NCI-H187 (cell line): ENCODE data around the gene FGD4.

ENCODE experiments used
- DNase-seq, 2 experiments: peaks; one replicate each; lab custom pipeline; 2025; lab: John Stamatoyannopoulos, UW

Gene FGD4

GRCh38 chr12:32407795-32408194 lies 8.4 kb downstream of the FGD4 start:
- no peak for DNase-seq

GRCh38 chr12:32413412-32413811 lies 14.1 kb downstream of the FGD4 start:
- no peak for DNase-seq

GRCh38 chr12:32418221-32418620 lies 18.9 kb downstream of the FGD4 start:
- no peak for DNase-seq

- DNase-seq = no peak
These were observed 19.7 kb downstream of the FGD4 start for GRCh38 chr12:32418903-32419519.

- DNase-seq = no peak
These were observed 20.2 kb downstream of the FGD4 start for GRCh38 chr12:32419520-32419960.

- DNase-seq = no peak
These were observed 21.0 kb downstream of the FGD4 start for GRCh38 chr12:32420356-32420755.

- no peak for DNase-seq
These were observed 24.2 kb downstream of the FGD4 start for GRCh38 chr12:32423559-32423958.

GRCh38 chr12:32431025-32431424 lies 31.7 kb downstream of the FGD4 start:
- DNase-seq = no peak

GRCh38 chr12:32435921-32436705 lies 36.8 kb downstream of the FGD4 start:
- no peak for DNase-seq

- DNase-seq = no peak
These were observed 37.7 kb downstream of the FGD4 start for GRCh38 chr12:32437095-32437515.

- DNase-seq = no peak
These were observed 40.9 kb downstream of the FGD4 start for GRCh38 chr12:32440120-32440865.

GRCh38 chr12:32443491-32443890 lies 44.1 kb downstream of the FGD4 start:
- no peak for DNase-seq

- no peak for DNase-seq
These were observed 45.5 kb downstream of the FGD4 start for GRCh38 chr12:32444895-32445294.

- DNase-seq = no peak
These were observed 46.0 kb downstream of the FGD4 start for GRCh38 chr12:32445356-32445755.

GRCh38 chr12:32446316-32447119 lies 47.2 kb downstream of the FGD4 start:
- DNase-seq = no peak

- no peak for DNase-seq
These were observed 49.2 kb downstream of the FGD4 start for GRCh38 chr12:32448586-32448985.

- no peak for DNase-seq
These were observed 51.0 kb downstream of the FGD4 start for GRCh38 chr12:32450363-32450762.

GRCh38 chr12:32450768-32451167 lies 51.4 kb downstream of the FGD4 start:
- DNase-seq = no peak

GRCh38 chr12:32451816-32452215 lies 52.5 kb downstream of the FGD4 start:
- no peak for DNase-seq

- DNase-seq = no peak
These were observed 54.7 kb downstream of the FGD4 start for GRCh38 chr12:32454075-32454474.

- no peak for DNase-seq
These were observed 55.5 kb downstream of the FGD4 start for GRCh38 chr12:32454866-32455265.

GRCh38 chr12:32455607-32456071 lies 56.3 kb downstream of the FGD4 start:
- peak in 1 of 2 experiments; percentile 10 for DNase-seq
